ENCODE data around the gene MCHR1. TPM values are rescaled to one million over a fixed set of nuclear protein-coding genes. Genes with fewer than 3 reads are reported as not detected.

Gene MCHR1
- total and polyA plus RNA-seq, 2 of the 4 experiments (the other 2 are of a cell fraction), result 1.4 to 3.2 TPM

Other genes starting within 250 kb of the MCHR1 start
- gene MRTFA, start 42.8 kb upstream of the MCHR1 start, total RNA-seq (2012; rRNA removed), result 12.5 and 15.3 TPM in 2 replicates
- gene MRTFA, start 42.8 kb upstream of the MCHR1 start, polyA plus RNA-seq (2012; rRNA removed), result 17.1 and 17.2 TPM in 2 replicates
- 31.7 and 36.0 TPM in 2 replicates for gene SLC25A17, start 139.9 kb downstream of the MCHR1 start, total RNA-seq (2012; rRNA removed)
- gene SLC25A17, start 139.9 kb downstream of the MCHR1 start, polyA plus RNA-seq (2012; rRNA removed), result 15.2 and 19.6 TPM in 2 replicates
- gene ST13, start 177.2 kb downstream of the MCHR1 start, total RNA-seq (2012; rRNA removed), result 228 and 235 TPM in 2 replicates
- 109 and 115 TPM in 2 replicates for gene ST13, start 177.2 kb downstream of the MCHR1 start, polyA plus RNA-seq (2012; rRNA removed)
- gene XPNPEP3, start 177.7 kb downstream of the MCHR1 start, total RNA-seq (2012; rRNA removed), result 10.9 and 18.1 TPM in 2 replicates
- 8.4 and 9.3 TPM in 2 replicates for gene XPNPEP3, start 177.7 kb downstream of the MCHR1 start, polyA plus RNA-seq (2012; rRNA removed)
- not detected in 2 replicates for gene DNAJB7, start 182.6 kb downstream of the MCHR1 start, total RNA-seq (2012; rRNA removed)
- not detected in 2 replicates for gene DNAJB7, start 182.6 kb downstream of the MCHR1 start, polyA plus RNA-seq (2012; rRNA removed)